ENCODE data around the gene URI1.
"Not testable (repeated sequence)": the region's sequence is repeated elsewhere in the genome, so short reads cannot be mapped to it uniquely, and the experiment has no call there.

The URI1 gene, protein sequence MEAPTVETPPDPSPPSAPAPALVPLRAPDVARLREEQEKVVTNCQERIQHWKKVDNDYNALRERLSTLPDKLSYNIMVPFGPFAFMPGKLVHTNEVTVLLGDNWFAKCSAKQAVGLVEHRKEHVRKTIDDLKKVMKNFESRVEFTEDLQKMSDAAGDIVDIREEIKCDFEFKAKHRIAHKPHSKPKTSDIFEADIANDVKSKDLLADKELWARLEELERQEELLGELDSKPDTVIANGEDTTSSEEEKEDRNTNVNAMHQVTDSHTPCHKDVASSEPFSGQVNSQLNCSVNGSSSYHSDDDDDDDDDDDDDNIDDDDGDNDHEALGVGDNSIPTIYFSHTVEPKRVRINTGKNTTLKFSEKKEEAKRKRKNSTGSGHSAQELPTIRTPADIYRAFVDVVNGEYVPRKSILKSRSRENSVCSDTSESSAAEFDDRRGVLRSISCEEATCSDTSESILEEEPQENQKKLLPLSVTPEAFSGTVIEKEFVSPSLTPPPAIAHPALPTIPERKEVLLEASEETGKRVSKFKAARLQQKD

DNA sequence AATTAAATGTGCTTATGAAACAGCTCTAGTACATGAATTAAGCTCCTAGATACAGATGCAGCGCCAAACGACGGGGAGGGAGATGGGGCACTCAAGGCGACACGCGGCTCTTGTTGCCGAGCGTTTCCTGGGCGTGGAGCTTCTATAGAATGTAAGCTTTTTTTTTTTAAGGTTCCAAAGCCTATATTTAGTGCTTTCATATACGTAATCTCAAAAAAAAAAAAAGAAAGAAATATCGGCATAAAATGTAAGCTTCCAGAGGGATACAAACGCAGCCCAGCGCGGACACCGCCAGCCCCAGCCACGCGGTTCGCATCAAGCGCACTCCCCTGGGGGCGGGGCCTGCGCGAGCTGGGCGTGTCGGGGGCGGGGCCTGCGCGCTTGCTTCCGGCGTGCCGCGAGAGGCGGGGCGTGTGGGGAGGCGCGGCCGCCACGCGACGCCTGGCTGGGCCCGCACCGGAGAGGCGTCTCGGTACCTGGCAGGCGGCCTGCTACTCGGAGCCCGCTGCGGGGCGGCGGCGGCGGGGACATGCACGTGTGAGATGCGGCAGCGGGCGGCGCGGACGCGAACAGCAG lies at the start of gene URI1:
URI1 (plus strand) TSS at position 412 of the 576 bp plus-strand sequence. CDS start 309 bp downstream, outside the sequence.
- DNase-seq (ENCODE audit: extremely low read depth in 1 of 2, low read depth in 1 of 2): peak; percentile 80 to 83

DNA sequence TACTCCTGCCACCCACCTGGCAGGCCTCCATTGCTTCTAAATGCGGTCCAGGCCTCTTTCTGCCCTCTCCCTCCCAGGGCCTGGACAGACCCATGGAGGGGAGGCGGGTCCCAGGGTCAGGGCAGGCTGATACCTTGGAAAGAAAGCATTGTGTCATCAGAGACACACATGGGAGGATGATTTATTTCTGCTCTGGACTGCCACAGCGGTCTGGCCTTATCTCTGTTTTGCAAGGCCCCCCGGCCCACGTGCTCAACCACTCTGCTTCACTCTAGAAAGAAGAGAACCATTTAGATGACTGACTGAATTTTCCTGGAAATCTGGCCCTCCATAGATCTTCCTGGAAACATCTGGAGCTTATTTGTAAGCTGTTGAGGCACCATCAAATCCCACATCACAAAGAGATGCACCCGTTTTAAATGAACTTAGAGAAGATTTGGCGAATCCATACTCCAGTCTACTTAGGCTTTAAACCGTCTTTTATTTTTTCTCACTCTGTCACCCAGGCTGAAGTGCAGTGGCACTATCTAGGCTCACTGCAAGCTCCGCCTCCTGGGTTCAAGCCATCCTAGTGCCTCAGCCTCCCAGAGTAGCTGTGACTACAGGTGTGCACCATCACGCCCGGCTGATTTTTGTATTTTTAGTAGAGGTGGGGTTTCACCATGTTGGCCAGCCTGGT lies 48.3 kb upstream of the URI1 start:
- DNase-seq (ENCODE audit: extremely low read depth in 1 of 2, low read depth in 1 of 2): no peak

GRCh38 chr19:29896802-29897201 lies 45.2 kb upstream of the URI1 start:
- no peak for DNase-seq (ENCODE audit: extremely low read depth in 1 of 2, low read depth in 1 of 2)

DNA sequence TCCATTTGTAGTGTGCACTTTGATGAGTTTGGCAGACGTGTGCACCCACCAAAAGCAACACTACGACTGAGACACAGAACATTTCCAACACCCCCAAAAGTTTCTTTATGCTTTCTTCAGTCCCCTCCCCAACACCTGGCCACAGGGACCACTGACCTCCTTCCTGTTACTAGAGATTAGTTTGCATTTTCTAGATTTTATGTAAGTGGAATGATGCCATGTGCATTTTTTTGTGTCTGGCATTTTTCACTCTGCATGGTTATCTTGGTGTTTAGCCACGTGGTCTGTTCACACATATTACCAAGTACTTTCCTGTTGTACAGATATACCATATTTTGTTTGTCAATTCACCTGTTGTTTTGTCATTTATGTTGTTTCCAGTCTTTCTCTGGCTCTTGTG lies 44.6 kb upstream of the URI1 start:
- no peak for DNase-seq (ENCODE audit: extremely low read depth in 1 of 2, low read depth in 1 of 2)

GRCh38 chr19:29904017-29904416 lies 38.0 kb upstream of the URI1 start:
- no peak for DNase-seq (ENCODE audit: extremely low read depth in 1 of 2, low read depth in 1 of 2)

GRCh38 chr19:29908963-29909944 lies 32.8 kb upstream of the URI1 start:
- no peak for DNase-seq (ENCODE audit: extremely low read depth in 1 of 2, low read depth in 1 of 2)

- no peak for DNase-seq (ENCODE audit: extremely low read depth in 1 of 2, low read depth in 1 of 2)
Observed at GRCh38 chr19:29914933-29915332, 27.1 kb upstream of the URI1 start.

DNA sequence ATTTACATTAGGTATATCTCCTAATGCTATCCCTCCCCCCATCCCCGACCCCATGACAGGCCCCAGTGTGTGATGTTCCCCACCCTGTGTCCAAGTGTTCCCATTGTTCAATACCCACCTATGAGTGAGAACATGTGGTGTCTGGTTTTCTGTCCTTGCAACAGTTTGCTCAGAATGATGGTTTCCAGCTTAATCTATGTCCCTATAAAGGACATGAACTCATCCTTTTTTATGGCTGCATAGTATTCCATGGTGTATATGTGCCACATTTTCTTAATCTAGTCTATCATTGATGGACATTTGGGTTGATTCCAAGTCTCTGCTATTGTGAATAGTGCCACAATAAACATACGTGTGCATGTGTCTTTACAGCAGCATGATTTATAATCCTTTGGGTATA lies 26.2 kb upstream of the URI1 start:
- DNase-seq (ENCODE audit: extremely low read depth in 1 of 2, low read depth in 1 of 2): not testable (repeated sequence)

DNA sequence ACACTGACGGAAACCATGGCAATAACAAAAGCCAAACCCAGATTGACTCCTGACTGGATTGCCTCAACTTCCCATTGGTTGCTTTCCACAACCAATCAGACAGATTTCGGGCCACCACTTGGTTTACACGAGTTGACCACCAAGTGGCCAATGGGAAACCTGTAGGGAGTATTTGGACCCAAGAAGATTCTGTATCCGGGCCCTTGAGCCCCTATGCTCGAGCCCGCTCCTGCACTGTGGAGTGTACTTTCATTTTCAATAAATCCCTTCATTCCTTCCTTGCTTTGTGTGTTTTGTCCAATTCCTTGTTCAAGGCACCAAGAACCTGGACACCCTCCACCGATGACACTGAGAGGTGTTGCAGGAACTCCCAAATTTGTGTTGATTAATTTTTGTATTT lies 24.1 kb upstream of the URI1 start:
- DNase-seq (ENCODE audit: extremely low read depth in 1 of 2, low read depth in 1 of 2): no peak

DNA sequence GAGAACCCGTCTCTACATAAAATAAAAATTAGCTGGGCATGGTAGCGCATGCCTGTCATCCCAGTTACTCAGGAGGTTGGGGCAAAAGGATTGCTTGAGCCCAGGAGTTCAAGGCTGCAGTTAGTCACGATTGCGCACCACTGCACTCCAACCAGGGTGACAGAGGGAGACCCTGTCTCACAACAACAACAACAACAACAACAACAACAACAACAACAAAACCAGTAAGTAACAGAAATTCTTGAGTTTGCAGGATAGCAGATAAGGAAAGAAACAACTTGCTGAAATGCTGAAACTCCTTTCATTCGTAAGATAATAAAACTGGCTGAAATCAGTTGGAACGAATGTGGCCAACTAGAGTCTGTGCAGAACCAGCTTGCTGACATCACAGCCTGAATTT lies 23.1 kb upstream of the URI1 start:
- DNase-seq (ENCODE audit: extremely low read depth in 1 of 2, low read depth in 1 of 2): no peak

- DNase-seq (ENCODE audit: extremely low read depth in 1 of 2, low read depth in 1 of 2): no peak
Observed at GRCh38 chr19:29922972-29923371, 19.1 kb upstream of the URI1 start.

DNA sequence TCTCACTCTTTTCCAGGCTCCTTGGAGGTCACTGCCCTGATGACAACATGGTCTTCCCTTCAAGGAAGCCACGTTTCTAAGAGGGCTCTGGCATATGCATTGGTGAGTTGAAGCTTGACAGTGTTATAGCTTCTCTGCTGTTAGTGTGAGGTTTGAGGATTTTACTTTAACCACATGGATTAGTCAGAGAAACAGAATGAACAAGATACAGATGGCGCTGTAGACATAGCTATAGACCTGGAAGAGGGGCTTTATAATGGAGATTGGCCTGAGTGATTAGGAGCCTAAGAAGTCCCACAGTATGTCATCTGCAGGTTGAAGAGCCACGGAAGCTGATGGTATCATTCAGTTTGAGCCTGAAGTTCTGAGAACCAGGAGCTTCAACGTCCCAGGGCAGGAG lies 18.4 kb upstream of the URI1 start:
- DNase-seq (ENCODE audit: extremely low read depth in 1 of 2, low read depth in 1 of 2): no peak

- no peak for DNase-seq (ENCODE audit: extremely low read depth in 1 of 2, low read depth in 1 of 2)
Observed at GRCh38 chr19:29926031-29926430, 16.0 kb upstream of the URI1 start.

DNA sequence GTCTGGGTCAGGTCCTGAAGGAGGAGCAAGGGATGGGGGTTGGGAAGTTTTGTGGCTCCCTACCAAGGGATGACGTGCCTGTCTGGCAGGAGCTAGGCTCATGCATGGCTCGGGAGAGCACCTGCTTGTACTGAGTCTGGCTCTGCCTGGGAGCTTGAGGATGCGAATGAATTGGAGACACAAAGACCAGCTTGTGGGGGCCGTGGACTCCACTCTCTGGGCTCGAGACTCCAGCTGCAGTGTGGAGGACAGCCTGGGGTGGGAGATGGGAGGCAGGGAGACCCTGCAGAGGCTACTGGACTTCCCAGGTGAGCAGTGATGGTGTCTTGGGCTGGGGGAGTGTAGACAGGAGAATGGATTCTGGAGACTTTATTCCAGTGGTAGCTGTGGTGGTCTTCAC lies 15.2 kb upstream of the URI1 start:
- DNase-seq (ENCODE audit: extremely low read depth in 1 of 2, low read depth in 1 of 2): no peak

GRCh38 chr19:29927944-29928625 lies 14.0 kb upstream of the URI1 start:
- DNase-seq (ENCODE audit: extremely low read depth in 1 of 2, low read depth in 1 of 2): no peak

DNA sequence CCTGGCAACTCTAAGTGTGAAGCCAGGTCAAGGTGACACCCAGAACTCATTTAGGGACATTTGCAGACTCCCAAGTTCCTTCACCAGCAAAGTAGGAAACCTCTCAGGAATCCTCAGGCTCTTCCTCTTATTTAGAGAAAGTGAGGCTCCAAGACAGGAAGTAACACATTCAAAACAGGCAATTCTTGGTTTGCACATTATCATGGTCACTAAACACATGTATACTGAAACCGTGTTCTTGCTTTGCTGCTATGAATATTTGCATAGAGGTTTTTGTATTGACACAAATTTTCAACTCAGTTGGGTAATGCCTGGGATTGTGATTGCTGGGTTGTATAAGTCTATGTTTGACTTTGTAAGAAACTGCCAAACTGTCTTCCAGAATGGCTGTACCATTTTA lies 13.2 kb upstream of the URI1 start:
- DNase-seq (ENCODE audit: extremely low read depth in 1 of 2, low read depth in 1 of 2): no peak

DNA sequence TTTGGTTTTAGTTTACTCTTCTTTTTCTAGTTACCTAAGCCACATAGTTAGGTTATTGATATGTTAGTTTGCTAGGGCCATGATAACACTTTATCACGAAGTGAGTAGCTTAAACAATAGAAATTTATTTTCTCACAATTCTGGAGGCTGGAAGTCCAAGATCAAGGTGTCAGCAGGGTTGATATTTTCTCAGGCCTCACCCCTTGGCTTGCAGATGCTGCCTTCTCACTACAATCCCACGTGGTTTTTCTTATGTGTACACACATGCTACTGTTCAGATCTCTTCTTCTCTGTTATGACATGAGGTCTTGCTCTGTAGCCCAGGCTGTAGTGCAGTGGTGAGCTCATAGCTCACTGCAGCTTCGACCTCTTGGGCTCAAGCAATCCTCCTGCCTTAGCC lies 7.8 kb upstream of the URI1 start:
- DNase-seq (ENCODE audit: extremely low read depth in 1 of 2, low read depth in 1 of 2): no peak

DNA sequence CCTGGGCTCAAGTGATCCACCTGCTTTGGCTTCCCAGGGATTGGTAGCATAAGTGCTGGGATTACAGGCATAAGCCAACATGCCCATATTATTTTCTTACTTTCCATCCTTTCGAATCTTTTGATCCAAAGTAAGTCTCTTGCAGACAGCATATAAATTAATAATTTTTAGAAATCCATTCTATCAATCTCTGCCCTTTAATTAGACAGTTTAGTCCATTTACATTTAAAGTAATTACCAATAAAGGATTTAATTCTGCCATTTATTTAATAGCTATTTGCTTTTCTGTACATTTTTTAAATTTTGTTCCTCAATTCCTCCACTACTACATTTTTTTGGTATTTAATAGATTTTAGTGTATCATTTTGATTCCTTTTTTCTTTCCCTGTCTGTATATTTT lies 7.3 kb upstream of the URI1 start:
- DNase-seq (ENCODE audit: extremely low read depth in 1 of 2, low read depth in 1 of 2): no peak

- DNase-seq (ENCODE audit: extremely low read depth in 1 of 2, low read depth in 1 of 2): no peak
Observed at GRCh38 chr19:29936409-29936808, 5.6 kb upstream of the URI1 start.

DNA sequence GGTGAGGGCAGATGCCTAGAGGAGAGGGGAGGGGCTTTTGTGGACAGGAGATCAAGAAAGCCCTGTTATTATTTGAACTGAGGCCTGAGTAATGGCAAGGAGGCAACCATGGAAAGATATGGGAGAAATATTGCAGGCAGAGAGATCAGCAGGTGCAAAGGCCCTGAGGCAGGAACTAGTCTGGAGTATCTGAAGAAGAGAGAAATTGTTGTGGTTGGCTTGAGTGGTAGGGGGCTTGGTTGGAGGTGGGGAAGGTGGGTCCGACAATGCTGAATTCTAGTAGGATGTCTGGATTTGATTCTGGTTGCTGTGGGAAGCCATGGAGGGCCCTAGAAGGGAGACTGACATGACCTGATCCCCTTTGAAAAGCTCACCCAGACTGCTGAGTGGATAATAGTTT lies 2.4 kb upstream of the URI1 start:
- DNase-seq (ENCODE audit: extremely low read depth in 1 of 2, low read depth in 1 of 2): no peak

All from stimulated activated CD8-positive, alpha-beta memory T cell treated with anti-CD3 and anti-CD28 coated beads, Interleukin-7, amount 100 ng/mL, for 48 hours (primary cell).